ENCODE measurements around the gene NCAM1. TPM values are rescaled to one million over a fixed set of nuclear protein-coding genes. Genes with fewer than 3 reads are reported as not detected.

NCAM1 gene
- total RNA-seq, 4 donors from 2014 or later: 94.8 to 195 (median 150) TPM

- Histone ChIP-seq H3K27me3 (no peaks in the 10 kb centered on the region), H3K36me3 (no peaks in the 10 kb centered on the region), H3K4me1 (no peaks in the 10 kb centered on the region), H3K4me3 (replicated peaks in 1 of 3) (no peak overlapping the region), H3K9me3 (no peaks in the 10 kb centered on the region), H3K27ac (no peak overlapping the region)
- intact Hi-C loops (cut with DNase I): no loop called here
- no peak for TF ChIP-seq CTCF (IDR thresholded peaks at IDR 0.05)
- no peak for TF ChIP-seq POLR2A (IDR thresholded peaks at IDR 0.05)
- 92 to 94% methylated on average over 5 to 6 of the region's 6 CpGs for WGBS, 2 donors
- no peak for DNase-seq
Observed at GRCh38 chr11:113182288-113182687, 221.1 kb downstream of the NCAM1 start.

- DNase-seq: no peak
- Histone ChIP-seq H3K27me3 (no peaks in the 10 kb centered on the region), H3K4me1 (no peaks in the 10 kb centered on the region), H3K36me3 (no peaks in the 10 kb centered on the region), H3K9me3 (no peaks in the 10 kb centered on the region), H3K27ac (no peak overlapping the region), H3K4me3 (replicated peaks in 1 of 3) (no peak overlapping the region)
- 90 to 94% methylated on average over 5 of the region's 5 CpGs for WGBS, 2 donors
- TF ChIP-seq POLR2A (IDR thresholded peaks at IDR 0.05) (no peak), CTCF (IDR thresholded peaks at IDR 0.05) (no peak)
- intact Hi-C loops (cut with DNase I): no loop called here
Observed at GRCh38 chr11:113184498-113184897, 223.3 kb downstream of the NCAM1 start.

GRCh38 chr11:113188371-113188834 is 227.2 kb downstream of the NCAM1 start:
- Histone ChIP-seq H3K9me3 (no peaks in the 10 kb centered on the region), H3K4me1 (no peaks in the 10 kb centered on the region), H3K27me3 (no peaks in the 10 kb centered on the region), H3K27ac (no peak overlapping the region), H3K36me3 (no peaks in the 10 kb centered on the region), H3K4me3 (replicated peaks in 1 of 3) (no peak overlapping the region)
- intact Hi-C loops (cut with DNase I): no loop called here
- no peak for DNase-seq
- TF ChIP-seq CTCF (IDR thresholded peaks at IDR 0.05) (no peak), POLR2A (IDR thresholded peaks at IDR 0.05) (no peak)

GRCh38 chr11:113189909-113190667 is 228.9 kb downstream of the NCAM1 start:
- H3K4me3 ChIP-seq (replicated peaks in 1 of 3): no peak overlapping the region
- DNase-seq: no peak
- H3K27me3 ChIP-seq: no peaks in the 10 kb centered on the region
- WGBS, 2 donors: 85 to 86% methylated on average over 8 of the region's 8 CpGs
- no peaks in the 10 kb centered on the region for H3K9me3 ChIP-seq
- TF ChIP-seq CTCF (IDR thresholded peaks at IDR 0.05): no peak
- TF ChIP-seq POLR2A (IDR thresholded peaks at IDR 0.05): no peak
- no peaks in the 10 kb centered on the region for H3K36me3 ChIP-seq
- no peaks in the 10 kb centered on the region for H3K4me1 ChIP-seq
- intact Hi-C loops (cut with DNase I): no loop called here
- no peak overlapping the region for H3K27ac ChIP-seq

- no peaks in the 10 kb centered on the region for H3K27me3 ChIP-seq
- TF ChIP-seq CTCF (IDR thresholded peaks at IDR 0.05): no peak
- TF ChIP-seq POLR2A (IDR thresholded peaks at IDR 0.05): no peak
- no peaks in the 10 kb centered on the region for H3K36me3 ChIP-seq
- H3K4me3 ChIP-seq (replicated peaks in 1 of 3): no peak overlapping the region
- H3K27ac ChIP-seq: no peak overlapping the region
- H3K9me3 ChIP-seq: no peaks in the 10 kb centered on the region
- no peaks in the 10 kb centered on the region for H3K4me1 ChIP-seq
- WGBS, 2 donors: 62% methylated on average over 8 of the region's 8 CpGs
- intact Hi-C loops (cut with DNase I): no loop called here
- no peak for DNase-seq
Observed at GRCh38 chr11:113192121-113192925, 231.1 kb downstream of the NCAM1 start.

All from thyroid gland (tissue), 4 donors.